HG02943 (cell line): Measurements from ENCODE around the gene MVB12B.

Experiments used
- ATAC-seq: cut with Tn5 transposase; IDR thresholded peaks from one replicate; pipeline ENCODE4 v1.9.1; 2021; ENCODE audit warnings: mild to moderate bottlenecking, low read depth, moderate library complexity; ENCODE audit not compliant: unreplicated experiment

MVB12B gene

GRCh38 chr9:126399789-126400188, 73.2 kb downstream of the MVB12B start:
- no peak for ATAC-seq

- no peak for ATAC-seq
These were observed 73.9 kb downstream of the MVB12B start for GRCh38 chr9:126400571-126400970.

- no peak for ATAC-seq
These were observed 74.5 kb downstream of the MVB12B start for GRCh38 chr9:126401107-126401506.

GRCh38 chr9:126401581-126401980, 75.0 kb downstream of the MVB12B start:
- ATAC-seq: no peak

GRCh38 chr9:126403397-126403796, 76.8 kb downstream of the MVB12B start:
- no peak for ATAC-seq

- no peak for ATAC-seq
These were observed 77.8 kb downstream of the MVB12B start for GRCh38 chr9:126404459-126404858.

- ATAC-seq: no peak
These were observed 79.5 kb downstream of the MVB12B start for GRCh38 chr9:126406075-126406667.

GRCh38 chr9:126407114-126407870, 80.7 kb downstream of the MVB12B start:
- ATAC-seq: no peak

GRCh38 chr9:126408004-126408403, 81.4 kb downstream of the MVB12B start:
- no peak for ATAC-seq

- no peak for ATAC-seq
These were observed 83.6 kb downstream of the MVB12B start for GRCh38 chr9:126410229-126410628.

GRCh38 chr9:126411225-126411947, 84.8 kb downstream of the MVB12B start:
- ATAC-seq: peak; percentile 86

GRCh38 chr9:126411948-126412284, 85.3 kb downstream of the MVB12B start:
- peak; percentile 33 for ATAC-seq

GRCh38 chr9:126412905-126413304, 86.3 kb downstream of the MVB12B start:
- no peak for ATAC-seq

GRCh38 chr9:126413391-126414068, 86.9 kb downstream of the MVB12B start:
- ATAC-seq: no peak

GRCh38 chr9:126415741-126416370, 89.2 kb downstream of the MVB12B start:
- no peak for ATAC-seq

- ATAC-seq: no peak
These were observed 90.4 kb downstream of the MVB12B start for GRCh38 chr9:126417043-126417442.

- no peak for ATAC-seq
These were observed 91.1 kb downstream of the MVB12B start for GRCh38 chr9:126417684-126418083.

- ATAC-seq: no peak
These were observed 92.0 kb downstream of the MVB12B start for GRCh38 chr9:126418608-126419007.

GRCh38 chr9:126419475-126419874, 92.8 kb downstream of the MVB12B start:
- ATAC-seq: no peak

- no peak for ATAC-seq
These were observed 93.5 kb downstream of the MVB12B start for GRCh38 chr9:126420135-126420534.
